Renal pelvis (tissue), 4 donors: Measurements from ENCODE around the gene CABCOCO1. TPM values are rescaled to one million over a fixed set of nuclear protein-coding genes. Genes with fewer than 3 reads are reported as not detected.
"Not testable (repeated sequence)": the region's sequence is repeated elsewhere in the genome, so short reads cannot be mapped to it uniquely, and the experiment has no call there.

Experiments used
- DNase-seq: peaks from one replicate; pipeline ENCODE4 v3.0.0-alpha.2; 2013
- polyA plus RNA-seq, 3 donors: library from polyadenylated mRNA; unstranded; fragments of 120-200 nt; gene quantifications; one replicate each; pipeline ENCODE4 v1.2.1, GENCODE V29; 2013; ENCODE audit not compliant: insufficient read length in 3 of 3

CABCOCO1 gene
- polyA plus RNA-seq, 3 donors = 1.9 to 3.4 (median 2.2) TPM

GRCh38 chr10:61640856-61641255, 21.9 kb upstream of the CABCOCO1 start:
- no peak for DNase-seq

GRCh38 chr10:61642150-61642571, 20.6 kb upstream of the CABCOCO1 start:
- no peak for DNase-seq

GRCh38 chr10:61642676-61643075, 20.1 kb upstream of the CABCOCO1 start:
- no peak for DNase-seq

GRCh38 chr10:61643316-61643751, 19.4 kb upstream of the CABCOCO1 start:
- DNase-seq = no peak

DNA sequence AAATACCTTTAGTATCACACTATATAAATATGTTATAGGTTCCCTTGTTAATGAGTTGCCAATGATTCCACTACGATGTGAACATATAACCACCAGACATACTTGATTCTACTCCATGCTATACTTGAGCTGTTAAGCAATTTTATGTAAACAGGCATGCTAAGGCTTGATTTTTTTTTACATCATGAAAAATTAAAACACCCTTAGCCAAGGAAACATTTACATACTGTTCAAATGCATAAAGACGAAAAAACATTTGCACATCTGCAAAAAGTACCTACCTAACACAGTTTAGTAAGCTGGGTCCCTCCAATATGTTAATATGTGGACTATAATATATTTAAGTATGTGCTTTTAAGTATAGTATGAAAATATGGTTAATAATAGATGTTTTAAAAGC, 9.0 kb upstream of the CABCOCO1 start:
- DNase-seq = no peak

GRCh38 chr10:61655335-61655851, 7.3 kb upstream of the CABCOCO1 start:
- no peak for DNase-seq

DNA sequence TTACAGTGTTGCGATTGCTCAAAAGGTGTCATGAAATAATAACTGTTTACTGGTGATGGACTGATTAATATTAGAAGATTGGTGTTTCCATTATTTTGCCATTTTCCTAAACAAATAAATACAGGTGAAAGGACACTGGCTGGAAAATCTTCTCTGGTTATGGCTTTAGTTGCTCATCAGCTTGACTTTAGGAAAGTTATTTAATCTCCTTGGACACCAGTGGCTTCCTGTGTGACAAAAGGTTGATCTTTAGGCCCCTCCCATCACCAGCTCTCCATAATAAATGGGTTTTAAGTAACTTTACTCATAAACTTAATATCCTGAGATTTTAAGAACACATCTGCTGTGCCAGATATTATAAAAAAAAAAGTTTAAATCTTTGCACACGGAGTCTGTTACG, 737 bp downstream of the CABCOCO1 start:
- no peak for DNase-seq

- no peak for DNase-seq
These were observed 2.3 kb downstream of the CABCOCO1 start for GRCh38 chr10:61664985-61665384.

DNA sequence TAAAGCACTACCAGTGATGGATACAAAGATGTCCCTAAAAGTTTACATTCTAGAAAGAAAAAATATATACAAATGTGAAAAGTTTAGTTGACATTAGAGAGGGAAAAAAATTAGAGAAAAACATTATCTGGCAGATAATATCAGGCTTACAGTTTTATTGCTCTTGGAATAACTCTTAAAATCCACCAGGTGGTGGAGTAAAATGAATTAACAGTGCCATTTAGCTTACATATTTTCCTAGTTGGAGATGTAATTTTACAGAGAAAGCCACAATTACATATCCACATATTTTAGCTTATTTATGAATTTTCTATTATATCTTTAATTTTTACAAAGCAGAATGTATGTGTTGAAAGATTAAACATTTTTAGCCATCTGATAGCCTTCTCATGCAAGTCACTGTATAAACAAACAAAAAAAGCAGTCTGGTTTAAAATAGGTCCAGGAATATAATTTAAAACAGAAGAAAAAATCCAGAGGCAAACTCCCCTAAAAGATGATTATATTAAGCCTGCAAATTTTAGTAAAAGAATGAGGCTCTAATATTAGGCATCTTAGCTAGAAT, 6.5 kb downstream of the CABCOCO1 start:
- no peak for DNase-seq

DNA sequence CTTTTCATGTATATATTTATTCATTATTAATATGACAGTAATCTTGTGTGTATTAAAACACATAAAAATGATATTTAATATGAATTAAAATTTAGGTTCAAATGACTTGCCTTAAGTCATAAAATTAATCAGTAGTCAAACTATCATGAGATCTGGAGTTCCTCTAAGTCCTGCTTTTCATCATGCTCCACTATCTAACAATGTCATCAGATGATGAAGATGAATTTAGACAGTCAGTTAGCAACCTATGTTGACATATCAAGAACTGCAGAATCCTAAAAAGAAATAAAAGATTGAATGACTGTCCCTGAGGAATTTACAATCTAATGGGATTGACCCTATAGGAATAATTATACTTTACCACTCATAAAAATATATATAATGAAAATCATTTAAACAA, 7.1 kb downstream of the CABCOCO1 start:
- DNase-seq = no peak

GRCh38 chr10:61673360-61673759, 10.6 kb downstream of the CABCOCO1 start:
- no peak for DNase-seq

DNA sequence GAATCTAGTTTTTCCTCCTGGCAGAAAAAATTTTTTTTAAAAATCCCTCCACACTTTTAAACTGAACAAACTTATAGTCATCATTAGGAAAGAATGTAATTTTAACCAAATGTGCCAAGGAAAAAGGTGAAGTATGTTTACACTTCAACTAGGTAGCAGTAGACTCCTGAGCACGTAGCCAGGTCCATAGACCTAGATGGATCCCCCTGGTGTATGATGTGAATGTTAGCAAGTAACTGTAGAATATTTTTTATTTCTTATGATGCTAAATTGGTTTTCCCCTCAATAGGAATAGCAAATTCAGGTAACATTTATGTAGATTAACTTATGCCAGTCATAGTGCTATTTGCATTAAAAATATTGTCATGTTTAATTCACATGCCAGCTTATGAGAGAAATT, 19.6 kb downstream of the CABCOCO1 start:
- DNase-seq = no peak

DNA sequence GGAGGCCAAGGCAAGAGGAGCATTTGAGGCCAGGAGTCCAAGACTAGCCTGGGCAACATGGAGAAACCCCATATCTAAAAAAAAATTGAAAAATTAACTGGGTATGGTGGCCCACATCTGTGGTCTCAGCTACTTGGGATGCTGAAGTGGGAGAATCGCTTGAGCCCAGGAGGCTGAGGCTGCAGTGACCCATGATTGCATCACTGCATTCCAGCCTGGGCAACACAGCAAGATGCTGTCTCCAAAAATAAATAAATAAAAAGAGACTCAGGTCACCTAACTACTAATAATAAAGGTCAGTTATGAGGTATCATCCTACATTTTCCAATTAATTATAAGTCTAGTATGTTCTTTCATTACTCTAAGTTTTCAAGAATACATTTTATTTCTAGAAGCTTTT, 20.6 kb downstream of the CABCOCO1 start:
- no peak for DNase-seq

DNA sequence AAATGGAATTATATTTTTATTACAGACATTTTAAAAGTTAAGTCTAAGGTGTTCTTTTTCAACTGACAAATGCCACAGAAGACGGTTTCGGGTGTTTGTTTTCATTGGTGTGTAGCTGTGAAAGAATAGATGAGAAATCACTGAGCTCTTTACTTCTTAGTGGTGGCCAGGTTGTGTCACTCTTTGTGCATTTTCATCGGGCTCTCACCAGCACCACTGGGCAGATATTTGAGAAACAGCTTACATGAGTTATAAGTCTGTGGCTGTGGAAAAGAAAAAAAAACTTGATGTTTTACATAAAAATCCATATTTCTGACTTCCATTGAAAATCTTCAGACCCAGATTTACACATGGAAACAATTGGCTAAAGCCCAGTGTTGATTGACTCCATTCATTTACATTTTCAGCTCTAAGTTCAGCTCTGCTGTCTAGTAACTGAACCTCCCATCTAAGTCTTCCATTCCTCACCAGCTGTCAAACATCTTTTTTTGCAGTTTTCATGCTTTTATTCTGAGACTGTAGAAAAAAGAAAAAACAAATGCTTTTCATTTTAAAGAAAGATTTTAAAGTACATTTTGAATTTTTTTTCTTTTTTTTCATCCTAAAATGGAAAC, 22.3 kb downstream of the CABCOCO1 start:
- DNase-seq = no peak

DNA sequence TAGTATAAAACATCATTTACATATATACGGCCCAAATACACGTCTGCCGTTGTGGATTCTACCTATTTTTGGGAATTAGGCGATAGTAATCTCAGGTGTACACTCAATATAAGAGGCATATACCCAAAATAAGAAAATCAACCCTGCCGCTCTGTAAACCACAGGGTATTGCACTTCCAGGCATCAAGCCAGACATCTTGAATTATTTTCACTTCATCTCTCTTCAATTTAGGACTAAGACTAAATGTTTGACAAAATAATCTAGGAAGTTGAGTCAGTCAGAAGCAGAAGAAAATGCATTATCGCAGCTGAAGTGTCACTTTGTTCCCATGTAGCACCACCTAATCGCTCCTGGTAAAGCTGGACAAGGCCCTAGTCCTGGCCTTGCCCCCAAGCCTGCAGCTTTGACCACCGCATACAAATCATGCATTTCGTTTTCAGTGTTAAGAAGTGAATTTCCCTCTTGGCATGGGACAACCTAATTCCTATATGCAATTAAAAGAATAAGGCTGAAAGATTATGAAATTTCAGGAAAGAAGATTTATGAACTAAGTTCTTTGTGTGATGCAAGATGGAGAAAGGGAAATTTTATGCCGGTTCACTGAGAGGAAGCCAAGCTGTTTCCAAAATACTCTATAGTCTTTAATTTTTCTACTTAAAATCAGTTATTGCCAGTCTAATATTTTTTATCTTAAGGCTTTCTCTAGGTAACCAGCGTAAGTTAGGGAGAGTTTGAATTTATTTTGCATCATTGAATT, 26.0 kb downstream of the CABCOCO1 start:
- DNase-seq = no peak

GRCh38 chr10:61691667-61692066, 28.9 kb downstream of the CABCOCO1 start:
- DNase-seq = not testable (repeated sequence)

DNA sequence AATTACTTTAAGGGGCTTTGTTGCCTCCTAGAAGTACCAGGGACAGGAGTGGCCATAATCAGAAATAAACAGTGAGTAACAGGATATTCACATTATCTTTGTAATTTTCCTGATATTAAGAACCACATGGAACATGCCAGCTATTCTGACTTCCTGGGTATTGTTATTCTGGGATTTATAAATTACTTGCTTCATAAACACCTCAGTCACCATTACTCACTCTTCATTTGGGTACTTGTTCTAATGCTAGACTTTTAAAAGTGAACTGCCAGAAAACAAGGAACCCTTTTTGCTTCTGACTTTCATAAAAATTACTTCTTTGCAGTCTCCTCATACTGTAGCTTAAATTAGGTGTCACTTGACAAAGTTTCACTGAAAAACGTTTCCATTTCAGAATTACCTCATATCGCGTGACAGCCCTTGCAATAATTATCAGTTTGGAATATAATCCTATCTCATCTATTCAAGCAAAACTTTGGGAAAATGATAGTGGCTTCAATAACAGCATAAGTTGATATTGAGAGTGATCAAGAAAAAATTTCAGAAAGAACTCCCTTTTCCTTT, 29.8 kb downstream of the CABCOCO1 start:
- DNase-seq = no peak

DNA sequence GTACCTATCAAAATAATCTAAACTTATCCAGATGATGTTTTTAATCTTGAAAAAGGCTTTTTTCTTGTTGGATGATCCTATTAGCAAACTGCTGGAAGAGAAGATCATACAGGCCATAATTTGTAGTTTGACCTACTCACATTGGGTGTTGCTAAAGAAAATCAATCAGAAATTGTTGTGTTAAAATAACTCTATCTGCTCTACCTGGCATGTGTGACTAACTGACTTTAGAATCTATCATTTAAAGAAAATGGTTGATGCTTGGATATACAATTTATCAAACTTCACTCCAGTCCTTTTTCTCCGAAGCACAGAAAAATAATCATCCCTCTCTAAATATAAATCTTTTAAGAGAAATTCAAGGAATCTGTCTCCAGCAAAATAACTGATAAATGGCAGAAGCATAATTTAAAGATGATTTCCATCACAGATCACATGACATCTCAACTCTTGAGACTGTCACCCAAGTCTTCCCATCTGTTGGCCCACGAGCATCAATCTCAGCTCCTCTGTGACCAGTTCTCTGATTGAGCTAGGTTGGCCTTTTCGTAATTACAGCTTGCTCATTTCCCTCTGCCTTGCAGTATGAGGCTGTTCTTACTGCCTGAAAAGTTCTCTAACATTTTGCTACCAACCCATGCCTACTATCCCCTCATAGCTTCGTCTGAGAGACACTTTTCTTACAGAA, 36.4 kb downstream of the CABCOCO1 start:
- no peak for DNase-seq

DNA sequence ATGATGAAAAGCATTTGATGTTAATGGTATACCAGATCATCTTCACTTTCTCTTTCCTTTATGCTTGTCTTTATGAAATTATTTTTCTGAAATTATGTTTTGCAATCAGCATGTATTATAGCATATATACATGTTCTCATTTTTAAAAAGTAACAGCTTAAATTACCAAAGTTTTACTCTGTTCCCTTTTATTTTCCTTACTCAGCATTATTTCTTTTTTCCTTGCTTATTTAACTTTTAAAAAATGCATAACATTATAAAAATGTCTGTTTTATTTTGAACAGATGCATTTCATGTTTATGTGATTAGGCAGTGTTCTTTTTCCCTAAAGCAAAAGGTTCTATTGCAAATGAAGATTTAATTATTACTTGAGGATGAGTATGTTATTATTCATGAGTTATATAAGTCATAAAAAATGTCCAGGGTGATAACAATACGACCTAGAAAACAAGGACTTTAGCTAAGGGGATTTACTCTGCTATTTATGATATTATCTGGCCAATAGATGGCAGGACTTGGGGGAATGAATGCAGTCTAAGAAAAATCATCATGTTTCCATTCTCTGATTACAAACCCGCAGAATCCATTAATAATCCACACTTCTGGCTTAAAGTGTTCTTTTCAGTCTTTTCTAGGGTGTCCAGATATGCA, 38.5 kb downstream of the CABCOCO1 start:
- no peak for DNase-seq

- DNase-seq = no peak
These were observed 39.0 kb downstream of the CABCOCO1 start for GRCh38 chr10:61701706-61702105.

DNA sequence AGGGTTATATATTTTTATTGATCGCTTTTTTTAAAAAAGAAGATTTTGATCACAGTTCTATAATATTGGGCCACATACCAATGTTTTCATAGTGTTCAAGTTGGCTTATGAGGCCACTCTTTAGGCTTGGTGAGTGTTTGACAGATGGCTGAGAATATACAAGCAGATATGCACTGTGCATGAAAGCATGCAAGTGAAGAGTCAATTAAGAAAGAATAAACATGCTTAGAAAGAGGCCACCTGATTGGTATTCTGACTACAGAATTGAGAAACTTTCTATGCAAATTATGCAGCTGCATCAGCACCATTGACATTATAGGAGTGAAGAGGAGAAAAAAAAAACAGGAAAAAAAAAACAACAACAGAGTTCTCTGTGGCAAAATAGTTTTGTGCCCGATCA, 39.9 kb downstream of the CABCOCO1 start:
- no peak for DNase-seq
